GM21528 (cell line): ENCODE measurements around the gene HERC2.

Experiments used
- ATAC-seq: cut with Tn5 transposase; IDR thresholded peaks from one replicate; pipeline ENCODE4 v1.9.1; 2021; ENCODE audit warnings: mild to moderate bottlenecking, moderate library complexity; ENCODE audit not compliant: unreplicated experiment, low FRiP score

The HERC2 gene

GRCh38 chr15:28099555-28100140 is 222.3 kb downstream of the HERC2 start:
- no peak for ATAC-seq

- ATAC-seq: no peak
These were observed 223.0 kb downstream of the HERC2 start, which contains the start of gene OCA2 for GRCh38 chr15:28098766-28099554. OCA2 (minus strand) TSS chr15:28099315; CDS start chr15:28081874, 17,441 bp downstream.

GRCh38 chr15:28098360-28098765 is 223.6 kb downstream of the HERC2 start:
- ATAC-seq: no peak

- ATAC-seq: no peak
These were observed 224.2 kb downstream of the HERC2 start for GRCh38 chr15:28097656-28098359.

- ATAC-seq: no peak
These were observed 225.1 kb downstream of the HERC2 start for GRCh38 chr15:28096670-28097431.

- peak; percentile 6 for ATAC-seq
These were observed 225.6 kb downstream of the HERC2 start for GRCh38 chr15:28096411-28096669.

- no peak for ATAC-seq
These were observed 227.1 kb downstream of the HERC2 start for GRCh38 chr15:28094732-28095521.

- ATAC-seq: no peak
These were observed 228.0 kb downstream of the HERC2 start for GRCh38 chr15:28093752-28094535.

- no peak for ATAC-seq
These were observed 230.7 kb downstream of the HERC2 start for GRCh38 chr15:28091313-28091712.

GRCh38 chr15:28086175-28086703 is 235.7 kb downstream of the HERC2 start:
- ATAC-seq: peak; percentile 94

- no peak for ATAC-seq
These were observed 236.3 kb downstream of the HERC2 start for GRCh38 chr15:28085489-28086174.

GRCh38 chr15:28084547-28084946 is 237.4 kb downstream of the HERC2 start:
- ATAC-seq: no peak

- no peak for ATAC-seq
These were observed 238.9 kb downstream of the HERC2 start for GRCh38 chr15:28082891-28083684.

GRCh38 chr15:28081594-28081993 is 240.4 kb downstream of the HERC2 start:
- ATAC-seq: no peak

GRCh38 chr15:28080386-28080785 is 241.6 kb downstream of the HERC2 start:
- no peak for ATAC-seq

- ATAC-seq: no peak
These were observed 242.5 kb downstream of the HERC2 start for GRCh38 chr15:28079313-28079969.

GRCh38 chr15:28078191-28078719 is 243.7 kb downstream of the HERC2 start:
- ATAC-seq: no peak
